ENCODE data around the gene SAMM50. TPM values are rescaled to one million over a fixed set of nuclear protein-coding genes. Genes with fewer than 3 reads are reported as not detected.

Gene SAMM50
- total RNA-seq, 1 experiment from 2014 or later = 55.3 TPM

DNA sequence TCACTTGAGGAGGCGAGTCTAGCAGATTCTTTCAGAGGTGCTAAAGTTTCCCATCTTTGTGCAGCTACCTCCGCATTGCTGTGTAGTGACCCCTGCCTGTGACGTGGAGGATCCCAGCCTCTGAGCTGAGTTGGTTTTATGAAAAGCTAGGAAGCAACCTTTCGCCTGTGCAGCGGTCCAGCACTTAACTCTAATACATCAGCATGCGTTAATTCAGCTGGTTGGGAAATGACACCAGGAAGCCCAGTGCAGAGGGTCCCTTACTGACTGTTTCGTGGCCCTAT lies 8.9 kb upstream of the SAMM50 start:
- intact Hi-C loops (cut with micrococcal nuclease; ENCODE audit: unreplicated experiment) = loop anchor here (1.0 kb wide), 1 partner anchor 63 kb away; no protein-coding TSS in a partner anchor
- no peak overlapping the region for H3K27ac Mint-ChIP-seq (ENCODE audit: unreplicated experiment)

DNA sequence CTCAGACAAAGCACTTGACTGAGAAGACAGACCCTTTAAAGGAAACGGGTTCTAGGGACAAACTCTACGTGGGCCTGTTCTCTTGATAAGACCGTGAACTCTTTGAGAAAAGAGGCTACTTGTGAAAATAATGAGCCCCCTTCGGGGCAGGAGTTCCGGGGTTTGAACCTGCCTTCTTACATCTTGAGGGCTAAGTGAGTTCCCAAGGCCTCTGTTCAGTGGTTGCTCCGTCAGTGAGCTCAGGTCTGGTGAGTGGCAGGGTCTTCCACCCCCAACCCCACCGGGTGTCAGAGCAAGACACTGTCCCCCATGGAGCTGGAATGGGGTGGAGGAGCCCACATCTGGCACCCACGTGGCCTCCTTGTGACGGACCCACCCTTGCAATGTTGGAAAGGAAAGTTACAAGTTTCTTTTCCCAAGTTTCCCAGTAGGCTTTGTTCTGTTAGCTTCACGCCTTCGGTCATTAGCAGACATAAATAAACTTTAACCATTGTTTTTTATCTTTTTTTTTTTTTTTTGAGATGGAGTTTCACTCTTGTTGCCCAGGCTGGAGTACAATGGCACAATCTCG lies 6.3 kb upstream of the SAMM50 start:
- no peaks in the 10 kb centered on the region for H3K9me3 Mint-ChIP-seq (ENCODE audit: low read depth, unreplicated experiment)
- no peak overlapping the region for H3K4me3 Mint-ChIP-seq (ENCODE audit: low read depth, unreplicated experiment)
- no peaks in the 10 kb centered on the region for H3K27me3 Mint-ChIP-seq (ENCODE audit: unreplicated experiment)
- no peak overlapping the region for H3K27ac Mint-ChIP-seq (ENCODE audit: unreplicated experiment)
- DNase-seq = no peak
- H3K4me1 Mint-ChIP-seq (ENCODE audit: low read depth, unreplicated experiment) = peaks cover 1% of the 10 kb centered on the region
- CTCF ChIA-PET = interaction anchor here (0.8 kb wide), 1 partner anchor 62 kb away, joined by 3 read pairs; no protein-coding TSS in a partner anchor
- TF ChIP-seq, protein P1, sequence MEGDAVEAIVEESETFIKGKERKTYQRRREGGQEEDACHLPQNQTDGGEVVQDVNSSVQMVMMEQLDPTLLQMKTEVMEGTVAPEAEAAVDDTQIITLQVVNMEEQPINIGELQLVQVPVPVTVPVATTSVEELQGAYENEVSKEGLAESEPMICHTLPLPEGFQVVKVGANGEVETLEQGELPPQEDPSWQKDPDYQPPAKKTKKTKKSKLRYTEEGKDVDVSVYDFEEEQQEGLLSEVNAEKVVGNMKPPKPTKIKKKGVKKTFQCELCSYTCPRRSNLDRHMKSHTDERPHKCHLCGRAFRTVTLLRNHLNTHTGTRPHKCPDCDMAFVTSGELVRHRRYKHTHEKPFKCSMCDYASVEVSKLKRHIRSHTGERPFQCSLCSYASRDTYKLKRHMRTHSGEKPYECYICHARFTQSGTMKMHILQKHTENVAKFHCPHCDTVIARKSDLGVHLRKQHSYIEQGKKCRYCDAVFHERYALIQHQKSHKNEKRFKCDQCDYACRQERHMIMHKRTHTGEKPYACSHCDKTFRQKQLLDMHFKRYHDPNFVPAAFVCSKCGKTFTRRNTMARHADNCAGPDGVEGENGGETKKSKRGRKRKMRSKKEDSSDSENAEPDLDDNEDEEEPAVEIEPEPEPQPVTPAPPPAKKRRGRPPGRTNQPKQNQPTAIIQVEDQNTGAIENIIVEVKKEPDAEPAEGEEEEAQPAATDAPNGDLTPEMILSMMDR (IDR thresholded peaks at IDR 0.05; ENCODE audit: unreplicated experiment) = no peak
- peaks cover 23% of the 10 kb centered on the region for H3K36me3 Mint-ChIP-seq (ENCODE audit: insufficient read depth, unreplicated experiment)
- BruUV-seq (replicated peaks) = no TSS peak
- intact Hi-C loops (cut with micrococcal nuclease; ENCODE audit: unreplicated experiment) = no loop called here

More for the DNA sequence above, 8.9 kb upstream of the SAMM50 start:
- TF ChIP-seq, protein P1 (IDR thresholded peaks at IDR 0.05; ENCODE audit: unreplicated experiment) = no peak
- CTCF ChIA-PET = interaction anchor here (0.5 to 2.0 kb wide), 12 partner anchors 9 to 679 kb away, joined by 3 to 72 read pairs (median 4); partner anchors contain the start of gene SAMM50
- H3K4me1 Mint-ChIP-seq (ENCODE audit: low read depth, unreplicated experiment) = no peaks in the 10 kb centered on the region
- BruUV-seq (replicated peaks) = no TSS peak
- no peak overlapping the region for H3K4me3 Mint-ChIP-seq (ENCODE audit: low read depth, unreplicated experiment)
- no peak for DNase-seq
- H3K36me3 Mint-ChIP-seq (ENCODE audit: insufficient read depth, unreplicated experiment) = peaks cover 11% of the 10 kb centered on the region
- H3K27me3 Mint-ChIP-seq (ENCODE audit: unreplicated experiment) = no peaks in the 10 kb centered on the region
- H3K9me3 Mint-ChIP-seq (ENCODE audit: low read depth, unreplicated experiment) = no peaks in the 10 kb centered on the region

DNA sequence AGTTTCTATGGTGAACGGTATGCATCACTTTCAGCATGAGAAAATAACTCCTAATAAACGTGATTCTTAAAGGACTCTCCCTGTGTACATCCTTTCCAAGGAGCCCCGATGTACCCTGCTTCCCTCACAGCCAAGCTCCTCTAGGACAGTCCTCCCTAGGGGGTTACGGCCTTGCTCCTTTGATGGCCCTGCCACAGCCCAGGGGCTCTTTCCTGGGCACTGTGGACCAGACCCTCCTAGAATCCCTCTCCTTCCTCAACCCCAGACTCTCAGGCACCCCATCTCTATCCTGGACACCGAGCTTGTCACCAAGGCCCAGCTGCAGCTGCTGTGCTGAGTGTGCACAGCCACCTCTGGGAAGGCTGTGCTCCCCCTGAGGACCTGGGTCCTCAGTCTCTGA lies 3.9 kb upstream of the SAMM50 start:
- no peaks in the 10 kb centered on the region for H3K27me3 Mint-ChIP-seq (ENCODE audit: unreplicated experiment)
- no peak for DNase-seq
- no TSS peak for BruUV-seq (replicated peaks)
- CTCF ChIA-PET = no interaction called here
- H3K4me3 Mint-ChIP-seq (ENCODE audit: low read depth, unreplicated experiment) = no peak overlapping the region
- peaks cover 15% of the 10 kb centered on the region for H3K4me1 Mint-ChIP-seq (ENCODE audit: low read depth, unreplicated experiment)
- H3K9me3 Mint-ChIP-seq (ENCODE audit: low read depth, unreplicated experiment) = no peaks in the 10 kb centered on the region
- no peak overlapping the region for H3K27ac Mint-ChIP-seq (ENCODE audit: unreplicated experiment)
- intact Hi-C loops (cut with micrococcal nuclease; ENCODE audit: unreplicated experiment) = no loop called here
- peaks cover 39% of the 10 kb centered on the region for H3K36me3 Mint-ChIP-seq (ENCODE audit: insufficient read depth, unreplicated experiment)
- TF ChIP-seq, protein P1 (IDR thresholded peaks at IDR 0.05; ENCODE audit: unreplicated experiment) = no peak

DNA sequence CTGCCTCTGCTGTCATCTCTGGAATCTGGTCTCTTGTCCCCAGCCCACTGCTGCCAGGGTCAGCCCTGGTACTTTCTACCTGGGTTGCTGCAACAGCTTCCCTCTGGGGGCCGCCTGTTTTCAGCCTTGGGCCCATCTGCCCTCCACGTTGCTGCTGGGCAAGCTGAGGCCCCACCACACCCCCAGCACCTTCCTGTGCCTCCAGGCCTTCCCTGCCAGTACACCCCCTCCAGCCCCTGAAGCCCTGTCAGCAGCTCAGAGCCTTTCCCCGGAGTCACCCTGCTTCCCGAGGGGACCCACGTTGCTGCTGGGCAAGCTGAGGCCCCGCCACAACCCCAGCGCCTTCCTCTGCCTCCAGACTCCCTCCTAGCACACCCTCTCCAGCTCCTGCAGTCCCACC lies 3.3 kb upstream of the SAMM50 start:
- Mint-ChIP-seq H3K27ac (ENCODE audit: unreplicated experiment) (no peak overlapping the region), H3K4me1 (ENCODE audit: low read depth, unreplicated experiment) (peaks cover 20% of the 10 kb centered on the region), H3K9me3 (ENCODE audit: low read depth, unreplicated experiment) (no peaks in the 10 kb centered on the region), H3K36me3 (ENCODE audit: insufficient read depth, unreplicated experiment) (peaks cover 42% of the 10 kb centered on the region), H3K27me3 (ENCODE audit: unreplicated experiment) (no peaks in the 10 kb centered on the region), H3K4me3 (ENCODE audit: low read depth, unreplicated experiment) (no peak overlapping the region)
- BruUV-seq (replicated peaks) = no TSS peak
- DNase-seq = no peak
- CTCF ChIA-PET = no interaction called here
- intact Hi-C loops (cut with micrococcal nuclease; ENCODE audit: unreplicated experiment) = no loop called here
- TF ChIP-seq, protein P1 (IDR thresholded peaks at IDR 0.05; ENCODE audit: unreplicated experiment) = no peak
